ENCODE data around the gene FAM222A.
A peak's percentile ranks its signal among the peaks of the same experiment; 100 is the strongest.

Gene FAM222A

GRCh38 chr12:109738878-109739665 is 25.4 kb downstream of the FAM222A start:
- no peak for TF ChIP-seq CTCF (IDR thresholded peaks at IDR 0.05; ENCODE audit: low read depth, low read length, missing control alignments)
- H3K4me3 ChIP-seq (ENCODE audit: low read depth, low read length) = no peak overlapping the region
- no peak for DNase-seq (ENCODE audit: low read depth)

- no peak for DNase-seq (ENCODE audit: low read depth)
- no peak overlapping the region for H3K4me3 ChIP-seq (ENCODE audit: low read depth, low read length)
- TF ChIP-seq CTCF (IDR thresholded peaks at IDR 0.05; ENCODE audit: low read depth, low read length, missing control alignments) = peak; percentile 26
Observed at GRCh38 chr12:109739747-109740693, 26.4 kb downstream of the FAM222A start.

GRCh38 chr12:109740694-109741245 is 27.1 kb downstream of the FAM222A start:
- H3K4me3 ChIP-seq (ENCODE audit: low read depth, low read length) = no peak overlapping the region
- TF ChIP-seq CTCF (IDR thresholded peaks at IDR 0.05; ENCODE audit: low read depth, low read length, missing control alignments) = no peak
- DNase-seq (ENCODE audit: low read depth) = no peak

- DNase-seq (ENCODE audit: low read depth) = no peak
- TF ChIP-seq CTCF (IDR thresholded peaks at IDR 0.05; ENCODE audit: low read depth, low read length, missing control alignments) = no peak
- no peak overlapping the region for H3K4me3 ChIP-seq (ENCODE audit: low read depth, low read length)
Observed at GRCh38 chr12:109741286-109741969, 27.8 kb downstream of the FAM222A start.

GRCh38 chr12:109741970-109742703 is 28.5 kb downstream of the FAM222A start:
- TF ChIP-seq CTCF (IDR thresholded peaks at IDR 0.05; ENCODE audit: low read depth, low read length, missing control alignments) = no peak
- no peak overlapping the region for H3K4me3 ChIP-seq (ENCODE audit: low read depth, low read length)
- DNase-seq (ENCODE audit: low read depth) = no peak
